H7 (cell line): ENCODE results near the gene KLF15. TPM values are rescaled to one million over a fixed set of nuclear protein-coding genes. Genes with fewer than 3 reads are reported as not detected.

Source experiments
- total RNA-seq: library from RNA; depleted of rRNA; stranded (reverse); fragments of >200 nt; shearing (Covaris generic); gene quantifications from 2 replicates; pipeline ENCODE4 v1.2.3, GENCODE V29; 2014; rRNA removed

The KLF15 gene
- total RNA-seq, 1 experiment from 2014 or later, result 10.5 TPM

Other genes with a start within 250 kb of the KLF15 start
- 0.15 and 0.28 TPM in 2 replicates for gene ALDH1L1, start 176.8 kb downstream of the KLF15 start, total RNA-seq
- 0.24 and 1.5 TPM in 2 replicates for gene CFAP100, start 37.5 kb upstream of the KLF15 start, total RNA-seq
- gene ZXDC, start 118.5 kb upstream of the KLF15 start, total RNA-seq, result 27.2 and 33.2 TPM in 2 replicates
- not detected in 2 replicates for gene UROC1, start 160.4 kb upstream of the KLF15 start, total RNA-seq
- gene CHST13, start 166.7 kb upstream of the KLF15 start, total RNA-seq, result 2.5 and 2.8 TPM in 2 replicates
- not detected in 2 replicates for gene C3orf22, start 201.5 kb upstream of the KLF15 start, total RNA-seq